Type B pancreatic cell (in vitro differentiated cells): ENCODE data around the gene ERC2. TPM values are rescaled to one million over a fixed set of nuclear protein-coding genes. Genes with fewer than 3 reads are reported as not detected.

Experiments
- DNase-seq: peaks from one replicate; pipeline ENCODE4 v3.0.0; 2021; ENCODE audit warnings: mixed read lengths; ENCODE audit not compliant: unreplicated experiment; ENCODE audit errors: extremely low spot score
- H3K27ac Mint-ChIP-seq: 2 replicates; pipeline ENCODE4 v1.8.0; 2021; ENCODE audit warnings: mild to moderate bottlenecking, mixed read lengths
- H3K27me3 Mint-ChIP-seq: 2 replicates; pipeline ENCODE4 v1.8.0; 2021; ENCODE audit warnings: mixed read lengths
- H3K36me3 Mint-ChIP-seq: 2 replicates; pipeline ENCODE4 v1.8.0; 2021; ENCODE audit warnings: mixed read lengths
- H3K4me1 Mint-ChIP-seq: one replicate; pipeline ENCODE4 v1.8.0; 2021; ENCODE audit warnings: mixed read lengths; ENCODE audit not compliant: unreplicated experiment
- H3K4me3 Mint-ChIP-seq: 2 replicates; pipeline ENCODE4 v1.8.0; 2021; ENCODE audit warnings: mild to moderate bottlenecking, mixed read lengths
- H3K9me3 Mint-ChIP-seq: 2 replicates; pipeline ENCODE4 v1.8.0; 2021; ENCODE audit warnings: mixed read lengths
- total RNA-seq: library from RNA; stranded (reverse); gene quantifications from 2 replicates; pipeline ENCODE4 v1.2.1, GENCODE V29; 2021; ENCODE audit warnings: low replicate concordance
- TF ChIP-seq, protein P1 (sequence below): fragments of 200-600 bp; sonication (generic); conservative IDR thresholded peaks from 2 replicates; pipeline ENCODE4 v1.5.0; 2021; ENCODE audit warnings: antibody characterized with exemption, mild to moderate bottlenecking

Gene ERC2
- total RNA-seq, 1 donor from 2014 or later = 6.1 TPM

DNA sequence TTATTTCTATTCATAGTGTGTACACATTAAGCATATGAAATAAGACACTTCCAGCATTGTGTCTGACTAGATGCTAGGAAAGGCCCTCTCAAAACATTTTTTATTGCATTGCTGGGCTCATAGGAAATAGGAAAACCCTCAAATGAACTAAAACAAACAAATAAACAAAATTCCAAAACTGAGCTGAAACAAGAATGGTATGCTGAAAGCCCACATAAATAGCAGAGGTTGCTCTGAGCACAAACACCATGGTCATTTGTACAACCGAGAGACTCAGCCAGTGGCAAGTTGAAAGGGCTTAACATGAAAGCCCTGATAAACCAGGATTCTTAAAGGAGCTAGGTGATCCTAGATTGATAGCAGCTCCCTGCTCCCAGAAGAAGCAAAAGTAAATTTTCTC, 671.2 kb downstream of the ERC2 start:
- no peak overlapping the region for H3K27ac Mint-ChIP-seq
- H3K27me3 Mint-ChIP-seq = peaks cover 3% of the 10 kb centered on the region
- H3K36me3 Mint-ChIP-seq = peaks cover 5% of the 10 kb centered on the region
- H3K9me3 Mint-ChIP-seq = peaks cover 13% of the 10 kb centered on the region
- TF ChIP-seq, protein P1, sequence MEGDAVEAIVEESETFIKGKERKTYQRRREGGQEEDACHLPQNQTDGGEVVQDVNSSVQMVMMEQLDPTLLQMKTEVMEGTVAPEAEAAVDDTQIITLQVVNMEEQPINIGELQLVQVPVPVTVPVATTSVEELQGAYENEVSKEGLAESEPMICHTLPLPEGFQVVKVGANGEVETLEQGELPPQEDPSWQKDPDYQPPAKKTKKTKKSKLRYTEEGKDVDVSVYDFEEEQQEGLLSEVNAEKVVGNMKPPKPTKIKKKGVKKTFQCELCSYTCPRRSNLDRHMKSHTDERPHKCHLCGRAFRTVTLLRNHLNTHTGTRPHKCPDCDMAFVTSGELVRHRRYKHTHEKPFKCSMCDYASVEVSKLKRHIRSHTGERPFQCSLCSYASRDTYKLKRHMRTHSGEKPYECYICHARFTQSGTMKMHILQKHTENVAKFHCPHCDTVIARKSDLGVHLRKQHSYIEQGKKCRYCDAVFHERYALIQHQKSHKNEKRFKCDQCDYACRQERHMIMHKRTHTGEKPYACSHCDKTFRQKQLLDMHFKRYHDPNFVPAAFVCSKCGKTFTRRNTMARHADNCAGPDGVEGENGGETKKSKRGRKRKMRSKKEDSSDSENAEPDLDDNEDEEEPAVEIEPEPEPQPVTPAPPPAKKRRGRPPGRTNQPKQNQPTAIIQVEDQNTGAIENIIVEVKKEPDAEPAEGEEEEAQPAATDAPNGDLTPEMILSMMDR = no peak
- H3K4me3 Mint-ChIP-seq = no peak overlapping the region
- H3K4me1 Mint-ChIP-seq = peaks cover 19% of the 10 kb centered on the region
- DNase-seq = no peak

DNA sequence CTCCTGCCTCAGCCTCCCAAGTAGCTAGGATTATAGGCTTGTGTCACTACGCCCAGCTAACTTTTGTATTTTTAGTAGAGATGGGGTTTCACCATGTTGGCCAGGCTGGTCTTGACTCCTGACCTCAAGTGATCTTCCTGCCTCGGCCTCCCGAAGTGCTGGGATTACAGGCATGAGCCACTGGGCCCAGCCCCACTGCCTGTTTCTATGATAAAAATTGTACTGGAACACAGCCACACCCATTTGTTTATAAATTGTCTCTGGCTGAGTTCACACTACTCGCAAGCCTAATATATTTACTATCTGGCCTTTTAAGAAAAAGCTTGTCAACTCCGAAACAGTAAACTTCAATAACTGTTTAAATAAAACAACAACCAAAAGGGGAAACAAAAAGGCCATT, 671.7 kb downstream of the ERC2 start:
- no peak overlapping the region for H3K4me3 Mint-ChIP-seq
- no peak for DNase-seq
- H3K27ac Mint-ChIP-seq = no peak overlapping the region
- H3K36me3 Mint-ChIP-seq = peaks cover 5% of the 10 kb centered on the region
- peaks cover 3% of the 10 kb centered on the region for H3K27me3 Mint-ChIP-seq
- peaks cover 13% of the 10 kb centered on the region for H3K9me3 Mint-ChIP-seq
- TF ChIP-seq, protein P1 = no peak
- H3K4me1 Mint-ChIP-seq = peaks cover 25% of the 10 kb centered on the region

DNA sequence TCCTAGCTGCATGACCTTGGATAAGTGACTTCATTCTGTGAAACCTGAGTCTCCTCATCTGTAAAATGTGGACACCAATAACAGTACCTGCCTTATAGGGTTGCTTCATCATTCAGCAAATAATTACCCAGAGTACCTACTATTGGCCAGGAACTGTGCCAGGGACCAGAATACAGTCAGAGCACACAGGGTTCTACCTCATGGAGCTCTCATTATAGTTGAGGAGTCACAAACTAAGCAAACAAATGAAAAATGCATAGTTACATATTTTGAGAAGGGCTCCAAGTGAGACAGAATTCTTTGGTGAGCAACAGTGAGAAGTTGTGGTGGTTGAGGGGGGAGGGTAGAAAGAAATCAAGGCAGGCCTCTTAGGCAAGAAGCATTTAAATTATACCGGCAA, 672.5 kb downstream of the ERC2 start:
- Mint-ChIP-seq H3K27me3 (no peaks in the 10 kb centered on the region), H3K27ac (no peak overlapping the region), H3K36me3 (peaks cover 5% of the 10 kb centered on the region), H3K4me3 (no peak overlapping the region), H3K4me1 (peaks cover 30% of the 10 kb centered on the region), H3K9me3 (peaks cover 13% of the 10 kb centered on the region)
- TF ChIP-seq, protein P1 = no peak
- no peak for DNase-seq

DNA sequence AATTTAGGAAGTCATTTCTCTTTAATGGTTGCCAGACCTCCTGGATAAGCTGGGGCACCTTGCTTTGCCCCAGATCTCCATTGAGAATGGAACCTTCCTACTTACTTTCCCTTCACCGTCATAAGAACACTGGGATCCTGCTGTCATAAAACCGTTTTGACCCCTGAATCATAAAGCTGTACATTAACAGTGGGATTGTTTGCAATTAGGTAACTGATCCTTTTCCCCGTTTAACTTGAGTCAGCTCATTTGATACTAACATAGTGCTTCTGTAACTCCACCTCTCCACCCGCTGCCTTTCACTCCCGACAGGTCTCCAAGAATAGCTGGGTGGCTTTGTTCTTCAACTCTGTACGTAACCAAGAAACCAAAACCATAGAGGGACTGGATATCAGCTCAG, 673.0 kb downstream of the ERC2 start:
- TF ChIP-seq, protein P1 = no peak
- no peak overlapping the region for H3K27ac Mint-ChIP-seq
- H3K9me3 Mint-ChIP-seq = peaks cover 10% of the 10 kb centered on the region
- peaks cover 5% of the 10 kb centered on the region for H3K36me3 Mint-ChIP-seq
- no peak for DNase-seq
- peaks cover 30% of the 10 kb centered on the region for H3K4me1 Mint-ChIP-seq
- H3K27me3 Mint-ChIP-seq = peaks cover under 1% of the 10 kb centered on the region
- peak overlapping the region; percentile 28 for H3K4me3 Mint-ChIP-seq

DNA sequence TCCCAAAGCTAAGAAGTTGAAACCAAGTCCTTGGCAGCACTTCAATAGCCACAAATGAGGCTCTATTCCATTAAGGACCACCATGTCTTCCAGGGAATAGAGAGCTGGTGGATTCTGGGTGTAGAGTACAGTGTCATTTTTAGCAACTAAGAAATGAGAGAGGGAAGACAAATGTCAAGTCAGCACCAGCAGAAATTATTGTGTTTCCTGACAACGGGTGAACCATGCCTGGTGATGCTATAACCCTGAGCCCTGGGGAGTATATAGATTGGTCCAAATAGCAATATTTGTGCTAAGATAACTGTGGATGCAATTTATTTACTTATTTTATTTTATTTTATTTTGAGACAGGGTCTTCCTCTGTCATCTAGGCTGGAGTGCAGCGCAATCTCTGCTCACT, 675.5 kb downstream of the ERC2 start:
- no peak for DNase-seq
- Mint-ChIP-seq H3K9me3 (peaks cover 5% of the 10 kb centered on the region), H3K4me3 (no peak overlapping the region), H3K27me3 (peaks cover 3% of the 10 kb centered on the region), H3K36me3 (peaks cover 5% of the 10 kb centered on the region), H3K4me1 (peaks cover 40% of the 10 kb centered on the region), H3K27ac (no peak overlapping the region)
- TF ChIP-seq, protein P1 = no peak

DNA sequence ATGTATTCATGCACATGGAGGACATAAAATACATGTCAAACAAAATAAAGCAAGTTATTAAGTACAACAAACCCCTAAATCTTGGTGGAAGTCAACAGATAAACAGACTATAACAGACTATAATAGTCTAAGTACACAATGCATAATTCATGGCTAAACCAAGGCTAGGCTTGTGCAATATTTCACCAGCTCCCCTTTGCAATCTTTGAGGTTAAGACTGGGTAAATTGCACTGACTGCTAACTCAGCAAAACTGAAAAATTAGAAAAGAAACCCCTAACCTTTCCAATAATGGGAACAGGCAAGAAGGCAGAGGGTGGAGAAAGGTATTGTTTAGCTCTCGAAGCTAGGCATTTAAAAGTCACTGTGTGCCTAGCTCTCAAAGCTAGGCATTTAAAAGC, 676.3 kb downstream of the ERC2 start:
- H3K4me1 Mint-ChIP-seq = peaks cover 40% of the 10 kb centered on the region
- no peak for DNase-seq
- no peak overlapping the region for H3K27ac Mint-ChIP-seq
- H3K4me3 Mint-ChIP-seq = no peak overlapping the region
- peaks cover 4% of the 10 kb centered on the region for H3K9me3 Mint-ChIP-seq
- H3K27me3 Mint-ChIP-seq = peaks cover 3% of the 10 kb centered on the region
- peaks cover 5% of the 10 kb centered on the region for H3K36me3 Mint-ChIP-seq
- TF ChIP-seq, protein P1 = no peak
